Inferior parietal cortex (tissue), 1 donor: ENCODE results near the gene CEMP1.

Experiments
- DNase-seq: peaks from one replicate; pipeline ENCODE4 v3.0.0-alpha.2; 2016; ENCODE audit errors: extremely low spot score

The CEMP1 gene

GRCh38 chr16:2486645-2487516 lies 44.3 kb downstream of the CEMP1 start:
- no peak for DNase-seq

GRCh38 chr16:2485811-2486507 lies 45.2 kb downstream of the CEMP1 start:
- no peak for DNase-seq

GRCh38 chr16:2484898-2485508 lies 46.2 kb downstream of the CEMP1 start:
- no peak for DNase-seq

GRCh38 chr16:2483939-2484897 lies 47.0 kb downstream of the CEMP1 start:
- DNase-seq = no peak

DNA sequence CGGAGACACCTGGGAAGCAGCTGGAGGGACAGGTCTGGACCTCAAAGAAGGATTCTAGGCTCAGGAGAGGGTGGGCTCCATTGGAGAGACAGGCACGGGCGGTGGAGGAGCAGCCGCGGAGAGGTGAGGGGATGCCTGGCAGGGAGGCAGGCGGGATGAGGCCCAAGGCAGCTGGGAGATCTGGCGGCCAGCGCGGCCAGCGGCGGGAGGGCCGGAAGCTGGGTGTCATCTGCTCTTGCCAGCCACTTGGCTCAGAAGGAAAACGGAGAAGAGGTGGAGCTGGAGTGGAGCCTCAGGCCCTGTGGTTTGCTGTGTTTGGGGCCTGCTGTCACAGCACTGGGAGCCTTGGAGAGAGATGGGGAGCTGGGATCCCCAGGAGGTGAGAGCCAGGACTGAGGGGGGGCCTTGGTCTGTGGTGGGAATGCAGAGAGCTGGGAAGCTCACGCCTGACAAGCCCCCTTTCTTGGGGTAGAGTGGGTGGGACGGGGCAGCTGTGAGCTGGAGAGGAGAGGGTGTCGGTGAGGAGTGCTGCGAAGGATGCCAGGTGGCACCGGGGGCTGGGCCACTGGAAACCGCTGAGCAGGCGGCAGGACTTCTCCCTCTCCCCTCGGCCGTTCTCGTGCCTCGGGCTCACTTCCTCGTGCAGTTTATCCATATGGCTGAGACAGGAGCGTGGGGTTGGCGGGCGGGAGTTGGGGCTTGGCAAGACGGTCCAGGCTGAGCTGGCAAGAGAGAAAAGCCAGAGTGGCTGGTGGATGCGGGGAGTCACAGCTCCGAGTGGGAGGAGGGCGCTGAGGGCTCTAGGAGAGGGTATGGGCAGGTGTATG lies 48.3 kb downstream of the CEMP1 start:
- DNase-seq = no peak

DNA sequence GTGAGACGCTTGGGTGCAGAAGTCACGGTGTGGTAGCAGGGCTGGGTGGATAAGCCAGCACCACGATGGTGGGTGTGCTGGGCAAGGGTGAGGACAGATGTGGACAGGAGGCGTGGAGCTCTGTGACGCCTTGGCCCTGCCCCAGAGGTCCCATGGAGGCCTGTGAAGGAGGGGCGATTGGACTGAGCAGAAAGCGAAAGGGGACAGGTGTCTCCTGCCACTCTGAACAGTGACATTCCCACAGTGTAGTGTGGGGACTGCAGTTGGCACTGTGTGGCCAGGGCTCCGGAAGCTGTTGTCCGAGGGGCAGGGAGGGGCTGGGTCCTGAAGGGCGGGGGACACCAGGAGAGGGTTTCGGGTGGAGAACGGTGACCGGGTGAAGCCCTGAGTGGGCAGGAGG lies 49.0 kb downstream of the CEMP1 start:
- no peak for DNase-seq

DNA sequence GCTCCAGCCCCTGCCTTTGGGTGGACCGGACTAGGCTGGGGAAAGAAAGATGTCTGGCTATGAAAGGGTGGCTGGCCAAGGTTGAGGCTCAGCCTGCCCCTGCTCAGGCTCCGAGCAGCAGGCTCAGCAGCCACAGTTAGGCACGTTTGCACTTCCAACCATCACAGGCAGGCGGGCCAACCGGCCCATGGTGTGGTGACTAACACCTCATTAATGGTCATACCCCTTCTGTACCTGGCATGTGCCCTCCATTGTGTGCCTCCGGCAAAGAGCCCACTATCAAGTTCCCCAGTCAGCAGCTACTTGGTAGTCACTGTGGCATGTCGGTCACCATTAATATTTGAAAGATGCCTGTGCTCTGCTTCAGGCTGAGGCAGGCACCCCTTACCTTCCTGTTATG lies 49.5 kb downstream of the CEMP1 start:
- no peak for DNase-seq

DNA sequence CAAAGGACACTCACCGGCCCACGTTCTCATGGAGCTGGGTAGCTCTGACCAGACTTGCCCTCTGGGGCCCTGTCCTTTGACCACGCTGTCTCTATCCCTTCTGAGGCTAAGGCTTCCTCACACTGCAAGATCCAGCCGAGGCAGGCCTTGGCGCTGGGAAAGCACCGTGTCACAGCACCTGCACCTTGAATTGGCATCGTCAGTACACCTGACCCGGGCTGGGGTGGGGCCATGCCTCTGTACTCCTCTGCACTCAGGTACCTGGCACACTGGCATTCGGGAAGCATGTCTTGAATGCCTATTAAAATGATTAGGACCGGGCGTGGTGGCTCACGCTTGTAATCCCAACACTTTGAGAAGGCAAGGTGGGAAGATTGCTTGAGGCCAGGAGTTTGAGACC lies 50.3 kb downstream of the CEMP1 start:
- no peak for DNase-seq
